GM21367 (cell line): ENCODE data around the gene AQP5.

Experiments used
- ATAC-seq: cut with Tn5 transposase; IDR thresholded peaks from one replicate; pipeline ENCODE4 v1.9.1; 2021; ENCODE audit not compliant: unreplicated experiment

Gene AQP5

DNA sequence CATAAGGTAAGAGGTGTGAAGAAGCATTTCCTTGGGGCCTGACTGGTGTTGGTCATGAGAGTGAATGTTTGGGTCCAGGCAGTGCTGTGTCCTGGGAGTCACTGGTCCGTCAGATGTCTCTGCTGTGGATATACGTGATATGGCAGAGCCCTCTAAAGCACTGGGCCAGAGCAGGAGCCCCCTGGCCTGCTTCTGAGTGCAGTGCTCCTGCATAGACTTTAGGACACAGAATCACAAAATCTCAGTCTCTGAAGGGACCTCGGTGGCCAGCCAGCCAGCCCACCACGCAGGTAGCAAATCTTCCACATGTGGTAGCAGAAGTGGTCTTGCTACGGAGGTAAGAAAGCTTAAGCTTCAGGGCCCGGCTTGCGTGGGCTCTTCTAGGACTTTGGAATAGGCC, 29.6 kb upstream of the AQP5 start:
- ATAC-seq, result no peak

DNA sequence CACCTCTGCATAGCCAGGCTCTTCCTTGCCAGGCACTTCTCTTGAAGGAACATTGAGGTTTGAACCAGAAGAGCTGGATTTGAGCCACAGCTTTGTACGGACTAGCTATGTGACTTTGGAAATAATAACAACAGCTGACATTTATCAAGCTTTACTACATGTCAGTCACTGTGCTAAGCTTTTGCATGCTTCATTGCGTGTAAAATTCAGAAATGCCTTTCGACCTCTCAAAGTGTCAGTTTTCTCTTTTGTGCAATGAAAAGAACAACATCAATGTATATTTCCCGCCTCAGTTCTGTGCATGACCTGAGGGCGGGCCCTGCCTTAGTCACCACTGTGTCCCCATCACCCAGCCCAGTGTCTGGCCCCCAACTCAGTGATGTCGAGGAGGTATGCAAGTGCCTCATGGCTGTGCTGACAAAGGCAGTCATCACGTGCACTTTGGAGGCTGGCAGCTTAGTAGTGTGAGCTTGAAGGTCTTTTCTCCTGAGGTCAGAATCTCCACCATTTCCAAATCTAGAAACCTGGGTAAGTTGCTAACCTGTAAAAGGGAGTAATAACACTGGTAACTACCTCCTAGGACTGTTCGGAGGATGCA, 29.0 kb upstream of the AQP5 start:
- ATAC-seq, result no peak

DNA sequence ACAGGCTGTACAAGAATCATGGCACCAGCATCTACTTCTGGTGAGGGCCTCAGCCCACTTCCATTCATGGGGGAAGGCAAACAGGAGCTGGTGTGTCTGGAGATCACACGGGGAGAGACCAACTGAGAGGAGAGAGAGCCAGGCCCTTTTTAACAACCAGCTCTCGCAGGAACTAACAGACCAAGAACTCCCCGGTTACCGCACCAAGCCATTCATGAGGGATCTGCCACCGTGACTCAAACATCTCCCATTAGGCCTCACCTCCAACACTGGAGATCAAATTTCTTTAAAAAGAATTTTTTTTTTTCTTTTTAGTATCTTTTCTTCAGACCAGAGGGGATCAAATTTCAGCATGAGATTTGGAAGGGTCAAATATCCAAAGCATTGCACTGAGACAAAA, 27.9 kb upstream of the AQP5 start:
- no peak for ATAC-seq

DNA sequence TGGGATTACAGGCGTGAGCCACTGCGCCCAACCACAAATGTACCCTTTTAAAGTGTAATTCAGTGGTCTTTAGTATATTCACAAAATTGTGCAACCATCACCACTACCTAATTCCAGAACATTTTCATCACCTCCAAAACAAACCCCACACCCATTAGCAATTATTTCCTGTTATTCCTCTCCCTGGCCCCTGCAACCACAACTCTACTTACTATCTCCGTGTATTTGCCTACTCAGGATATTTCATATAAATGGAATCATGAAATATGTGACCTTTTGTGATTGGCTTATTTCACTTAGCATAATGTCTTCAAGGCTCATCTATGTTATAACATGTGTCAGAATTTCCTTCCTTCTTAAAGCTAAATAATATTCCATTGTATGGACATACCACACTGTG, 27.2 kb upstream of the AQP5 start:
- ATAC-seq, result no peak

DNA sequence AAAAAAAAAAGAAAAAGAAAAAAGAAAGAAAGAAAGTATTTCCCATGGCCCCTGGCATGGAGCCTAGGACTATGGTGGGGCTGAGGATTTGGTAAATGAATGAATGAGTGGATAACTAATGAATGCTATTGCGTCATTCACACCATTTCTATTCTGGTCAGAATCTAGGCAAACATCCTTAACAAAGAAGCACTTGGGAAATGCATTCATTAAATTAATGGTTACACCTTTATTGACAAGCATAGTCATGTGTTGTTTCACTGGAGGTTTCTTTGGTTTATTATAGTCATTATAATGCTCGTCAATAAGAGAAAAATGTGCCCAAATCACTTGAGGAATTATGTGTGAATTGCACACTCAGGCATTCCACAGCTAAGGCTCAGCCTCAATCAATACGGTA, 24.7 kb upstream of the AQP5 start:
- no peak for ATAC-seq

DNA sequence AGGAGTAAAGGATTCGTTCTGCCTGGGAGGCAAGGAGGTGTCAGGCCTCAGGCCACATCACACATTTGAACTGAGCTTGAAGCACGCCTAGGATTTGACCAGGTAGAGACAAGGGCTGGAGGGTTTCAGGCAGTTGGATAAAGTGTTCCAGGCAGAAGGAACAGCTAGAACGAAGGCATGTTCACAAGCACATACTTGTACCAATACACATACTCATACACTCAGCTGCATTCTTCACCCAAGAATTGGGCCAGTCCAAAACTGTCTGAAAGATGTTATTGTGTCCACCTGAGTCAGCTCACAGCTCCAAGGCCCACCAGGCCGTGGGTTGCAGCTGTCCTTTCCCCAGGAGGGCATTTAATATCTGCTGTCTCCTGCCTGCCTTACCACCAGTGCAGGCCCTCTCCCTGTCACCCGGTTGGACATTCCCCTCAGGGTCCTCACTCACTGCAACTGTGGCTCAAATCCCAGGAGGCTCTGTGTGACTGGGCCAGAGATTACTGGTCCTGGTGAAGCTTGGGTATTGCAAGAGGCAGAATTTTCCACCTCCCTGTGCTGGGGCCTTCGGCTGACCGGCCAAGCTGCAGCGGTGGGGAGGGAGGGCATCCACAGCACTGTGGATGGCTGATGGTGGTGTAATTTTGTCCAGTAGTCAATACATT, 23.9 kb upstream of the AQP5 start:
- no peak for ATAC-seq

DNA sequence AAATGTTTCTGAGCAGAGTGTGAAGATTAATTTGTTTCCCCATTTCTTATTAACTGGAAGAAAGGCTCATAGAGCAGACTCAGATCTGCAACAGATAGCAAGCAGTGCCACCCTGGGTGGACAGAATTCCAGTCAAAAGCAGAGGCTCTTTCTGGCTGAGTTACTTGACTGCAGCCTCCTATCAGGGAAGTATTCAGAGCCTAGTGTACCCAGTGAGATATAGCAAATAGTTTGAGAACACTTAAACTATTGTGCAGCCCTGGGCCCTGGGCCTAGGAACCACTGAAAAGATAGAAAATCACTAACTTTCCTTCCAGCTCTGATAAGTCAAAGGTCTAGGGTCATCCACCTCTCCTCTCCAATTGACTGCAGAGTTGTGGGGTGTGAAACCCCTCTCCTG, 22.4 kb upstream of the AQP5 start:
- ATAC-seq, result no peak

DNA sequence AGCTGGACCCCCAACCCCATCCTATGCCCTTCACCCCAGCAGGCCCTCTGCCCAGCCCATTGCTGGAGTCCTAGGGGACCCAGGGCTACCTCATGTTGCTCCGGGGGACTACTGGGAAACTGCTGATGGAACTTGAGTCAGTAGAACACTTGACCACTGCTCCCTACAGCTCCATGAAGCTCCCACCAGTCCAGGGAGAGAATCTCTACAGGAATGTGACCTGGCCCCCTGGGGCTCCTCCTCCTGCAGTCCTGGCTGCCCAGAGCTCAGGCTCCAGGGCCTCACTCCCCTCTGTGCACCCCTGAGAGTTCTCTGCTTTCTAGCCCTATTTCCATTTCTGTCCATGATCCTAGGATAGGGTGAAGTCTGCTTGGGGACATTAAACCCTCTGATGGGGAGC, 22.0 kb upstream of the AQP5 start:
- no peak for ATAC-seq

DNA sequence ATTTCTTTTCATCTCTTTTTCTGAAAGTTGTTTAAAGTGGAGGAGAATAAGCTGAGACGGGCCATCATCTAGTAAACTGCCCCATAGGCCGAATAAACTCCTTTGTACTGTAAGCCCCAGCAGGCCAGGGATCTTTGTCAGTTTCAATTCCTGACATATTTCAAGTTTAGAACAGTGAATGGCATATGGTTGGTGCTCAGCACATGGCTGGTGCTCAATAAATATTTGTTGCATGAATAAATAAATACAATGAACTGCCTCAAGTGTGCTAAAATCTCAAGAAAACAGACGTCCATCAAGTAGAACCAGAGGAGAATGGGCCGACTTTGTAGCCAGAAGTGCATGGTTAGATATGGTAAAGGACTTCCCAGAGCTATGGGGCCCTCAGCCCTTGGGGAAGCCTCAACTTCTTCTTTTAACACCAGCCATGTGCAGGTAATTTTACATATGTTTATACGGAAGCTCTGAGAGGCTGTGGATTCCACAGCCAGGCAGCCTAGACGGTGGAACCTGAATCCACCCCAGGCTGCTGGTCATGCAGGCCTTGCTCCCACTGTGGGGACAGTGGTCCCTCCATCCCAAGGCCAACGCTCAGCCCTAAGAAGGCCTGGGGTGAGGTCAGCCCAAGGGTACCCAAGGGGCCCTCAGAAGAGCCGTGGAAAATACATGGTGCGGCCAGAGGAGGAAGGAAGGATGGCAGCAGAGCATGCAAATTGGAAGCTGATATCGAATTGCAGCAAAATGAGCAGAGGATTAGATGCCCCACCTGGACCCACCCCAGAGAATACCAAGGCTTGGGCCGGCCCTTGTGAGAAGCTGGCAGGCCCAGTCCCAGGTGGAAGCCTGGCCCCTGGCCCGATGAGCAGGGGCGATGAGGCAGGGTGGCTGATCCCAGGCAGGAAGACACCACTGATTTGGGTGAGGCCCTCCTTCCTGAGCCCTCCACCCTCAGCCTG, 19.8 kb upstream of the AQP5 start:
- ATAC-seq, result no peak

DNA sequence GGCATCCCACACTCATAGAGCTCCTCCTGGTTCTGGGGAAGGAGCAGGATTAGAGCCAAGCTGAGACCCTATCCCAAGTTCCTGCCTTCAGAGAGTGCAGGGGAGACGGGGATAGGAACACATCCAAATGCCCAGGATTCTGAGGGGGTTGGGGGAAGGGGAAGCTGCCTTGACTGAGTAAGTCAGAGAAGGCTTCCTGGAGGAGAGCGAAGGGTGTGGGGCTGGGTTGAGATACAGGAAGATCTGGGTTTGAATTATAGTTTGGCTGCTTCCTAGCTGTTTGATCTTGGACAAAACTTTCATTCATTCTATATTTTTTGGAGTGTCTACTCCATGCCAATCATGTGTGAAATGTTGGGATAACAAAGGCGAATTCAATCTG, 19.2 kb upstream of the AQP5 start:
- ATAC-seq, result no peak

DNA sequence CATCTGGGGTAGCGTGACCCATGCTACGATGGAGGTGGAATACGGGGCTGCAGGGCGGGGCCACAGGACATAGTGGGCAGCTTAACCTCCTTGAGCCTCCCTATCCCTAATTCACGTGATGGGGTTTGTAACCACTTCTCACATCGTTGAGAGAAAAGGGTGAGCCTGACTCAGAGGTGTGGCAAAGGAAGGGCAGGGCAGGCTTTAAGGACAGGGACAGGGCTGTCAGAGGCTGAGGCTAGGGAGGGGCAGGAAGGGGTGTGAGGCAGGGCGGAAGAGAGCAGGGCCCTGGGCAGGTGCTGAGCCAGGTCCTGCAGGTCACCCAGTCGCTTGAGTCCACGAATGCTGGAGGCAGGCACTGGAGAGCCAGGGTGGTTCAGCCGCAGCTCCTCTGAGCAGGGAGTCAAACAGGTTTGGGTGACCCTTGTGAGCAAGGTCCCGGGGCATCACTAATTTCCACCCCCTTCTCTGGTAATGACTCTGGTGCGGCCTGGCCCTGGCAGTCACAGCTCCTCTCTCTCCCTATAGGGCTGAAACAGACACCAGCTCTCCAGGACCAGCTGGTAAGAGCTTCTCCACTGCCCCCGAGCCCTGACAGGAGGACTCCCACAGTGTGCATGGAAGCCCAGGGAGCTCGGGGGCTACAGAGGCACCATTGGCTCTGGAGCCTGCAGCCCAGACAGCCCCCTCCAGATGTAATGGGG, 18.6 kb upstream of the AQP5 start:
- no peak for ATAC-seq

DNA sequence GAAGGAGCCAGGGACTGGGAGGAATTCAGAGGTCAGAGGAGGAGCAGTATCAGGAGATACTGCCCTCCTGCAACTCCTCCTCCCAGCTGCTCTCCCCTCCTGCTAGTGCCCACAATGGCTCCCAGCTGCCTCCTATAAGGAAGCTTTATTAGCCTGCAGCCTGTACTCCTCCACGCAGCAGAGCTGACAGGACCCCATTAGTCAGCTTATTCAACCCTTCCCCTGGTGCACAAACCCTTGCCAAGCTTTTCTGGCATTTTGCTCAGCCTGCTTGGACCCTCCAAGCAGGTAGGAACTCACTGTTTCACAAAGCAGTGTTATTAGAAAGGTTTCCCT, 18.1 kb upstream of the AQP5 start:
- ATAC-seq, result no peak

DNA sequence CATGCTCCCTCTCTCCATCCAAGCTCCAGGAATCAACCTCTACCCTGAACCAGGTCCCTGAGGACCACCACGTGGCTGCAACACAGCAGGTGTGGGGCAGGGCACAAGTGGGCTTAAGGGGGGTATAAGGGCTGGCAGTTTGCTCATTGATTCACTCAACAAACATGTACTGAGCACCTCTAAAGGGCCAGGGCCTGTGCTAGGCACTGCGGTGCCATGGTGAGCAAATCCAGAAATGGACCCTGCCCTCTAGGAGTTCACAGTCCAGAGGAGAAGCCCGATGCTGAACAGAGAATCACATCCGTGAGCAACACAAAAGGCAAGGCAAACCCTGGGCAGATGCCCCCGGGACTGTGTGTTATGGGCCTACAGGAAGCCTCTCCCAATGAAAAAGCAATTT, 17.6 kb upstream of the AQP5 start:
- no peak for ATAC-seq

DNA sequence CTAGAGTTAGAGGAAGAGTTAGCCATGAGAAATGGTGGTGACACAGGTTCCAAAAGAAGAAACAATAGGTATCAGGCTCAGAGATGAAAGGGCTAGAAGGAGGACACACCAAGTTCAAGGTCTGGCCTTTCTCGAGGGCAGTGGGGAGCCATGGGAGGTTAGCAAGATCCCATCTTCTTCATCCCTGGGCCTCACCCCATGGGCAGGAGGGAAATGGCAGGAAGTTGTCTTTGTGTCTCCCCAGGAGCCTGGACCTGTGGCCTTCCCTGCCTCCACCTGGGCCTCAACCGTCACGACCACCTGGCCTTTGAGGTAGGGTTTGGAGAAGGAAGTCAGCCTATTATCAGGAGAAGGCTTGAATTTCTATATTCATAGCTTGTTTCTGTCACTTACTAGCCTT, 17.0 kb upstream of the AQP5 start:
- ATAC-seq, result no peak

DNA sequence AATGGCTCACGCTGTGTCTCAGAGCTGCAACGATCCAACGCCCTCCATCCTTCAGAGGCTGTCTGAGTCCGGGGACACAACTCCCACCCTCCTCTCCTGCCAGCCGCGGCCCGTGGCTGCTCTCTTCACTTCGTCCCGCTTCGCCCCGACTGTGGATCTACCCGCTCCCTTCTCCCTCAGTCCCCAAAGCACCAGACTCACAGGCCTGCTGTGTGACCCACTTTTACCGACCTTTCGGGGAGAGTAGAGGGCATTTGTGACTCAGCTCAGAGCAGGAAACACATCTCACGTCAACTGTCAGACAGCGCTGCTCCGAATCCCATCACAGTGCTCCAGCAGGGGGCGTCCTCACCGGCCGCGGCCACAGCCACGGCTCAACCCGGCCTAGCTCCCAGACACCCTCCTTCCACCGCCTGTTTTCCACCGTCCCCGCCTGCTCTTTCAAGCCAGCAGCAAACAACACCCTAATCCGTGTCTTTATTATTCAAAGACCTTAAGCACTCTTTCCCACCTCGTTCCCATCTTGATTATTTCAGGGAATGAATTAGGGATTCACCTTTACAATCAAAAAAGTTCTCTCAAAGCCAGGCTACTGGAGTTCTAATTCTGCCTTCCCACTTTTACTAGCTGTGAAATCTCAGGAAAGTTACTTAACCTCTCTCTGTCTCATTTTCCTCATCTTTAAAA, 16.1 kb upstream of the AQP5 start:
- no peak for ATAC-seq

DNA sequence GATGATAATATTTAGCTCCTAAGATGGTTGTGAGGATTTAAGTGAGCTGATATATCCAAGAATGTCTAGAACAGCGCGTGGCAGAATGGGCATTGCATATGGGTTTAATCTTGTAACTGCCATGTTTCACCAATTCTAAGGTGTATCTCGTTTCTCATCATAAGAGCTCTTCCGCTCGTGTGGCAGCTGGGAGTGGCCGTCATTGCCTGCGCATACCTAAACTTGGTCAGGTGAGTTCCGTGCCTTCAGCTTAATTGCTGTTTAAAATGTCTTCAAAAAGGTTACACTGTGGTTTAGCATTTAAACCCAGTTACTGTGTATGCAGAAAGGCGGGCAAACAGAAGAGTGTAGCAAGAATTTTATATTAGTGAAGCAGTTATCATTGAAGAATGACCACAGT, 15.6 kb upstream of the AQP5 start:
- no peak for ATAC-seq

DNA sequence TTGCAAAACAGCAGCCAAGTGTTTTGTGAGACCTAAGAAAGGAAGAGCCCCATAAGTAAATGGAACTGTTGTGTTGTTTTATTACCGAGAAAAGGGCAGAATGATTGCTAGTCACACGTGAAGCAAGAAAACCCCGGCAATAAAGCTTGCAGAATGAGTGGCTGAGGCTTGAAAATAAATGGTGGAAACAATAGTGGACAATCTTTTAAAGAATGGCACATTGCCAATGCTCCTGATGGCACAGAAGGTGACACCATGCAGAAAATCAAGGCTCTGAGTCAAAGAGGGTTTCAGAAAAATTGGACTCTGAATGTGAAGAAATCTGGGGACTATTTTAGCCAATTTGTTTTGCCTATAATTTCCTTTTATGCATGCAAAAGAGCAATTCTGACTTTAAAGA, 15.2 kb upstream of the AQP5 start:
- no peak for ATAC-seq

DNA sequence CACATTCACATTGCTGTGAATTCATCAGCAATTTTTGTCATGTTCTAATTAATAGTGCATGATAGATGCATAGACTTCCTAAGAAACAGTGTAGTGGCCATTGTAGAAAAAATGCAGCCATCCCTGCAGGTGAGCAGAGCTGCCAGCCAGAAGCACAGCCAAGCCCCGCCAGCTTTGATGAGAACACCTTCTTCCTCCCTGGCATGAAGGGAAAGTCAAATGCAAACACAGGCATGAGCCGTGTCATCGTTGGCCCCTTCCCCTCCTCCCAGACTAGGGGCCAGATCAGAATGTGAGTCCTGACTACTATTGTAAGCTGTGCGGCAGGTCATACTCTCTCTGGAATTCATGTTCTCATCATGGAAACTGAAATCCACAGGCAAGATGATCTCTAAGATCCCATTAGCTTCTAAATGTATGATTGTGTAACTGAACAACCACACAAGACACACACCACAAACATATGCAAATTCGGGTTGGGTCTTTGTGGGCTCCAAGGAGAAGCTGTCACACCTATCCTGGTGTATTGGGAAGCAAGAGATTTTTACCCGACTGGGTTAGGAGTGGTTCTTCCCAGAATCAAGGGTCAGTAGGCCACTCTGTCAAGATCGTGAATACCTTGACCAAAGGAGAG, 14.0 kb upstream of the AQP5 start:
- ATAC-seq, result no peak

DNA sequence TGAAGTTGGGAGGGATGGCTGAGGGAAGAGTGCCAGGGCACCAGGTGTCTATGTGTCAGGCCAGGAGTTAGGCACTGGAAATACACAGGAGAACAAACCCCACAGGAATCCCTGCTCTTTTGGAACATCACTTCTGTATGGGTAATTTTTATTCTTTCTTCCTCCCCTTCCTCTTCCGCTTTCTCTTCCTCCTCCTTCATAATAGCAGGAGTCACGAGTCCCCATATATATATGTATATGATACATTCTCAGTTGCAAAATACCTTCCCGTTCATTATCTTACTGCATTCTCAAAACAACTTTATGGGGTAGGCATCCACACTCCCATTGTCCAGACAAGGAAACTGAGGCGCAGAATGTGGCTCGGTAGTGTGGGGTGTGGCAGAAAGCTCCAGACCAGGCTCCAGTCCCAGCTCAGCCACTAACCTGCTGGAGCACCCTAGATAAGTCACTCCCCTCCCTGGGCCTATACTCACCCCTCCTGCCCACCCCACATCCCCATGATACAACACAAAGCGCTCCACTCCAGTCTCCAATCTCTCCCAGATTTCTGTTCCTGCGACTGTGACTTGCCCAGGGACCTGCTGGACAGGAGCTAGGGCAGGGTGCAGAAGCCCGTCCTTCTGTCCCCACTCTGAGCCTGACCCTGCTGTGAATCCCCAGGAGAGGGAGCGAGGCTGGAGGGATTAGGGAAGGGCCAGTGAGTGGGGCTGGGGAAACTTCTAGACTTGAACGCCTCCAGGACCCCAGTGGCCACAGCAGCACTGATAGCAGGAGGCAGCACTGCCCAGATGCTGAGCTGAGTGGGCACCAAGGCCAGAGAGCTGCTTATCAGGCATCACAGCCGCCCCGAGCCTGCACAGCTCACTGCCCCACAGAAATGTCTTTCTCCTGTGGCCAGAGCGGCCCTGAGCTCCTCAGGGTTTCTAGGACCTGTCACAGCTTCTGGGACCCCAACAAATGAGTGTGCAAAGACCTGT, 12.5 kb upstream of the AQP5 start:
- no peak for ATAC-seq

DNA sequence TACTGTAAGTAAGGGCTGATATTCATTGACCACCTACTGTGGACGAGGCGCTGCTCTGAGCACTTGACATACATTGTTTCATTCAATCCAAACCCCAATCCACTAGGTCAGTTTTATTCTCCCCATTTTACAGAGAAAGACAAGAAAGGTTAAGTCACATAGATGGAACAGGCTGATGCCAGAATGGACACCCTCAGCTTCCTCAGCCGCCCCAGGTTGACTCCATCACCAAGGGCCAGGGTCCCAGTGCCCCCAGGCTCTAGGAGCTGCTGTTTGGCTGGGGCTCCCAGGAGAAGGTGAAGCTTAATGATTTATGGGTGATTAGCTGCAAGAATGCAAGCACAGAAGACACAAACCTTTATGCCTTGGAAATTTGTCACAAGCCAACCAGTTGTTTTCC, 11.8 kb upstream of the AQP5 start:
- ATAC-seq, result no peak
